T-helper 9 cell (primary cell): ENCODE measurements around the gene HLA-DMA.
"Not testable (repeated sequence)": the region's sequence is repeated elsewhere in the genome, so short reads cannot be mapped to it uniquely, and the experiment has no call there.

Experiments used
- DNase-seq: peaks from one replicate; pipeline ENCODE4 v3.0.0-alpha.2; 2020

HLA-DMA gene

GRCh38 chr6:32954267-32954666 is 1.4 kb upstream of the HLA-DMA start:
- DNase-seq = no peak

- DNase-seq = no peak
These were observed 878 bp upstream of the HLA-DMA start for GRCh38 chr6:32953775-32954174.

- DNase-seq = no peak
These were observed 2.4 kb downstream of the HLA-DMA start for GRCh38 chr6:32950449-32950848.

GRCh38 chr6:32950010-32950409 is 2.9 kb downstream of the HLA-DMA start:
- DNase-seq = no peak

GRCh38 chr6:32949113-32949512 is 3.8 kb downstream of the HLA-DMA start:
- no peak for DNase-seq

GRCh38 chr6:32947552-32948465 is 5.1 kb downstream of the HLA-DMA start:
- DNase-seq = peak; percentile 23

- no peak for DNase-seq
These were observed 6.0 kb downstream of the HLA-DMA start for GRCh38 chr6:32946893-32947292.

- DNase-seq = no peak
These were observed 6.9 kb downstream of the HLA-DMA start for GRCh38 chr6:32945953-32946352.

- DNase-seq = no peak
These were observed 7.7 kb downstream of the HLA-DMA start for GRCh38 chr6:32945108-32945760.

GRCh38 chr6:32943864-32944649 is 8.8 kb downstream of the HLA-DMA start:
- DNase-seq = no peak

GRCh38 chr6:32942555-32943123 is 10.3 kb downstream of the HLA-DMA start:
- DNase-seq = not testable (repeated sequence)

- peak; percentile 31 for DNase-seq
These were observed 11.6 kb downstream of the HLA-DMA start for GRCh38 chr6:32941214-32941768.

GRCh38 chr6:32940656-32941213 is 12.2 kb downstream of the HLA-DMA start, which contains the start of gene HLA-DMB:
HLA-DMB (minus strand) TSS chr6:32941028; CDS start chr6:32940807, 221 bp downstream.
- peak; percentile 12 for DNase-seq

GRCh38 chr6:32938494-32938893 is 14.4 kb downstream of the HLA-DMA start:
- DNase-seq = no peak

- DNase-seq = no peak
These were observed 15.7 kb downstream of the HLA-DMA start for GRCh38 chr6:32937230-32937633.

GRCh38 chr6:32936239-32937152 is 16.4 kb downstream of the HLA-DMA start:
- no peak for DNase-seq

GRCh38 chr6:32935551-32936238 is 17.2 kb downstream of the HLA-DMA start:
- DNase-seq = no peak

- peak; percentile 81 for DNase-seq
These were observed 19.2 kb downstream of the HLA-DMA start for GRCh38 chr6:32933661-32934085.

GRCh38 chr6:32932132-32932868 is 20.6 kb downstream of the HLA-DMA start:
- DNase-seq = no peak

- no peak for DNase-seq
These were observed 21.7 kb downstream of the HLA-DMA start for GRCh38 chr6:32931211-32931610.
